ENCODE data around the gene ABCC6. TPM values are rescaled to one million over a fixed set of nuclear protein-coding genes. Genes with fewer than 3 reads are reported as not detected.
"Not testable (repeated sequence)": the region's sequence is repeated elsewhere in the genome, so short reads cannot be mapped to it uniquely, and the experiment has no call there.

Gene ABCC6
- total RNA-seq, 6 experiments from 2014 or later = 0.18 TPM; not detected in 5

- peaks cover 33% of the 10 kb centered on the region for H3K36me3 Mint-ChIP-seq (ENCODE audit: low read depth)
- no peak overlapping the region for H3K27ac Mint-ChIP-seq
- peaks cover 7% of the 10 kb centered on the region for H3K27me3 Mint-ChIP-seq (ENCODE audit: insufficient read depth)
- no peak for DNase-seq
- no peaks in the 10 kb centered on the region for H3K9me3 Mint-ChIP-seq
- TF ChIP-seq CTCF (IDR thresholded peaks at IDR 0.05) = no peak
- no peak overlapping the region for H3K4me3 Mint-ChIP-seq
- H3K4me1 Mint-ChIP-seq (ENCODE audit: low read depth) = no peaks in the 10 kb centered on the region
Measured at GRCh38 chr16:16109453-16110110, 113.7 kb downstream of the ABCC6 start.

DNA sequence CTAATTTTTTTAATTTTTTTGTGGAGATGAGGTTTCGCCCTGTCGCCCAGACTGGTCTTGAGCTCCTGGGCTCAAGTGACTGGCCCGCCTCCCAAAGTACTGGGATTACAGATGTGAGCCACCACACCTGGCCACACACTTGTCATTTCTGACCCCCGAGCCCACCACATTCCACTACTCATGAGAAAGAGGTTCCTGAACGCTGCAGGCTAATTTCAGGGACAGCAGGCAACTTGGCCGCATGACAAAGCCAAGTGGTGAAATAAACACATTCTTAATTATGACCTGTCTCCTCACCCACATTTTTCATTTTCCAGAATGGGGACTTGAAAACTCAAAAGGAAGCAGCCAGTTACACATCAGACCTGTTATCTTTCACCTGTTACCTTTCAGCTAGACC, 114.5 kb downstream of the ABCC6 start:
- H3K27ac Mint-ChIP-seq = no peak overlapping the region
- no peak overlapping the region for H3K4me3 Mint-ChIP-seq
- peaks cover 39% of the 10 kb centered on the region for H3K36me3 Mint-ChIP-seq (ENCODE audit: low read depth)
- H3K9me3 Mint-ChIP-seq = no peaks in the 10 kb centered on the region
- H3K4me1 Mint-ChIP-seq (ENCODE audit: low read depth) = no peaks in the 10 kb centered on the region
- no peak for DNase-seq
- no peak for TF ChIP-seq CTCF (IDR thresholded peaks at IDR 0.05)
- H3K27me3 Mint-ChIP-seq (ENCODE audit: insufficient read depth) = peaks cover 7% of the 10 kb centered on the region

DNA sequence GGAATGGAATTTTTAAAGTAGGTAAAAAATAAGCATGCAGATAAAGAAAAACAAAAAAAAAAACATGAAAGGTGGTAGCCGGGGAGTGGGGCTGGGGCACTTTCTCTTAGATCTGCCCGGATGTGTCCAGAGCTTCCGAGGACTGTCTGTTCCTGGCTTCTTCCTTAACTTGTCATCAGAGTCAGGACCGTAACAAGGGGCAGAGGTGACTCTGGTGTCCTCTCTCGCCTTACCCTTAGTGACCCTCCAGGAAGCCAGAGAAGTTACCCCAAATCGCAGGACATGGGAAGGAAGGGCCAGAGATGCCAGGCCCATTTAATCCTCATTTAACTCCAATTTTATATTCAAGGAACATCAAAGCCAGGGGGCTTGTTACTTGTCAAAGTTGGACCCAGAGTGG, 115.5 kb downstream of the ABCC6 start:
- Mint-ChIP-seq H3K9me3 (no peaks in the 10 kb centered on the region), H3K36me3 (ENCODE audit: low read depth) (peaks cover 48% of the 10 kb centered on the region), H3K4me1 (ENCODE audit: low read depth) (no peaks in the 10 kb centered on the region), H3K4me3 (no peak overlapping the region), H3K27ac (no peak overlapping the region), H3K27me3 (ENCODE audit: insufficient read depth) (peaks cover 7% of the 10 kb centered on the region)
- no peak for DNase-seq
- no peak for TF ChIP-seq CTCF (IDR thresholded peaks at IDR 0.05)

DNA sequence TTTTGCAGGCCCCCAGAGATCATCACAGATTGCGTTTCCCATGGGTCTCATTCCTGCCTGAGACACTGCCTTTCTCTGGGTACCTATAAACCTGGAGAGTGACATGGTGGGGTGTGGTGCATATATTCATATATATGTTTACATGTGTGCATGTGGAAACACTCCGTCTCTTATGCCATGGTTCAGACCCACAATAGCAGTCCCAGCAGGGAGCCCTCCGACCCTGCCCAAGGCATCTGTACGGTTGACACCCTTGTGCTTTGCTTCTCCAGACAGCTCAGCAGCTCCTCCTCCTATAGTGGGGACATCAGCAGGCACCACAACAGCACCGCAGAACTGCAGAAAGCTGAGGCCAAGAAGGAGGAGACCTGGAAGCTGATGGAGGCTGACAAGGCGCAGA, 116.8 kb downstream of the ABCC6 start:
- Mint-ChIP-seq H3K4me3 (no peak overlapping the region), H3K27me3 (ENCODE audit: insufficient read depth) (peaks cover 7% of the 10 kb centered on the region), H3K9me3 (no peaks in the 10 kb centered on the region), H3K4me1 (ENCODE audit: low read depth) (no peaks in the 10 kb centered on the region), H3K36me3 (ENCODE audit: low read depth) (peaks cover 47% of the 10 kb centered on the region), H3K27ac (no peak overlapping the region)
- no peak for TF ChIP-seq CTCF (IDR thresholded peaks at IDR 0.05)
- DNase-seq = no peak

DNA sequence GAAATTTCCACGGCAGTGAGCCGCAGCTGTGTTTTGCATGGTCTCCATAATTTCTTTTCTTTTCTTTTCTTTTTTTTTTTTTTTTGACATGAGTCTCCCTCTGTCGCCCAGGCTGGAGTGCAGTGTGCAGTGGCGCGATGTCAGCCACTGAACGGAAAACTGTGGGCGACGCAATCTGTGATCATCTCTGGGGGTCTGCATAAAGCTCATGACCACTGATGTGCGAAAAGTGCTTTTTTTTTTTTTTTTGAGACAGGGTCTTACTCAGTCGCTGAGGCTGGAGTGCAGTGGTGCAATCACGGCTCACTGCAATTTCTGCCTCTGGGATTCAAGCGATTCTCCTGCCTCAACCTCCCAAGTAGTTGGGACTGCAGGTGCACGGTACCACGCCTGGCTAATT, 117.6 kb downstream of the ABCC6 start:
- Mint-ChIP-seq H3K9me3 (no peaks in the 10 kb centered on the region), H3K4me1 (ENCODE audit: low read depth) (no peaks in the 10 kb centered on the region), H3K36me3 (ENCODE audit: low read depth) (peaks cover 45% of the 10 kb centered on the region), H3K27me3 (ENCODE audit: insufficient read depth) (peaks cover 9% of the 10 kb centered on the region), H3K4me3 (no peak overlapping the region), H3K27ac (no peak overlapping the region)
- no peak for DNase-seq
- TF ChIP-seq CTCF (IDR thresholded peaks at IDR 0.05) = no peak

DNA sequence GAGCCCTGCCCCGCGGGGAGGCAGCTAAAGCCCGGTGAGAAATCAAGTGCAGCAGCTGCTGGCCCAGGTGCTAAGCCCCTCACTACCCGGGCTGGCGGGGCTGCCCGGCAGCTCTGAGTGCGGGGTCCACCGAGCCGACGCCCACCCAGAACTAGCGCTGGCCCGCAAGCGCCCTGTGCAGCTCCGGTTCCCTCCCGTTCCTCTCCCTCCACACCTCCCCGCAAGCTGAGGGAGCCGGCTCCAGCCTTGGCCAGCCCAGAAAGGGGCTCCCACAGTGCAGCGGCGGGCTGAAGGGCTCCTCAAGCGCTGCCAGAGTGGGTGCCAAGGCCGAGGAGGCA, 118.5 kb downstream of the ABCC6 start:
- H3K36me3 Mint-ChIP-seq (ENCODE audit: low read depth) = peaks cover 42% of the 10 kb centered on the region
- not testable (repeated sequence) for H3K27ac Mint-ChIP-seq, DNase-seq

GRCh38 chr16:16104132-16104803, 119.0 kb downstream of the ABCC6 start:
- not testable (repeated sequence) for H3K27ac Mint-ChIP-seq; H3K9me3 Mint-ChIP-seq; DNase-seq; H3K4me1 Mint-ChIP-seq (ENCODE audit: low read depth); H3K27me3 Mint-ChIP-seq (ENCODE audit: insufficient read depth); H3K4me3 Mint-ChIP-seq
- H3K36me3 Mint-ChIP-seq (ENCODE audit: low read depth) = peaks cover 39% of the 10 kb centered on the region

More for the DNA sequence above, 118.5 kb downstream of the ABCC6 start:
- H3K4me1 Mint-ChIP-seq (ENCODE audit: low read depth); H3K9me3 Mint-ChIP-seq; H3K27me3 Mint-ChIP-seq (ENCODE audit: insufficient read depth); H3K4me3 Mint-ChIP-seq: not testable (repeated sequence)
